HL-60/S4 treated with retinoic acid at 250 ng/mL for 4 days and 3 days (cell line): ENCODE measurements around the gene DAB1.

Experiments used
- in situ Hi-C: fragments of 300-500 bp; cut with MboI; formaldehyde crosslinking; loops from 2 replicates; pipeline ENCODE4 v1.7.0; 2022; ENCODE audit warnings: low sequenced_read_pairs

DAB1 gene

DNA sequence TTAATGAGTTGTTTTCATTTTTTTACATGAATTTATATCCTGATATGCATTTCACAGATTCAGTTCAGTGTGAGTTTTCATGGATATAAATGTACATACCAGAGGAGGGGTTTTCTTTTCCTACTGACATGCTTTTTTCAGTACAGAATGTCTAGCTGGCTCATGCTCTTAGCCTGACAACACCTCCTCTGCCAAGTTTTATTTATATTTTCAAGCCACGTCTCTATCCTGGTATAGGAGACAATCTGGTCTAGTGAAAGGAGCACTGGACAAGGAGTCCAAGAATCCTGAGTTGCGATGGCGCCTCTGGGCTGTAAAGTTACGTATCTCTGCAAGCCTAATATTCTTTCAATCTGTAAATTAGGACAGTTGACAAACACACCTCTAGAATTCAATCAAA, 4.9 kb downstream of the DAB1 start:
- in situ Hi-C loops: no loop called here

DNA sequence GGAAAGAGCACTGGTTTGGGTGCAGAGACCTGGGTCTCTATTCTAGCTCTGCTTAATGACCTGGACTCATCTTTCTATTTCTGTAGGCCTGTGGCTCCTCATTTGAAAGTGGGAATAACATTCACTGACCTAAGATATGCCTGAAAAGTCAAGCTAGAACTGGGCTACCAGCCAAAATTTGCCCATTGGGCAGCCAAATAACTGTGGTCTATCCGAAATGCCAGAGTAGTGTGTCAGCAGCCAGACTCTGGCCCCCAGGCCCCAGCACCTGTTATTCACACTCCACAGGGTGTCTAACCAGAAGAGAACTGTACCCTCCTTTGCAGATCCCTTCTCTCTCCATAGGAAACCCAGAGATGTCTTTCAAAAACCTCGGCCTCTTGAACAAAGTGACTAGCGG, 12.6 kb downstream of the DAB1 start:
- in situ Hi-C loops: no loop called here

GRCh38 chr1:57410508-57410907, 13.4 kb downstream of the DAB1 start:
- in situ Hi-C loops: no loop called here

- in situ Hi-C loops: no loop called here
These were observed 15.9 kb downstream of the DAB1 start for GRCh38 chr1:57407928-57408327.

GRCh38 chr1:57406428-57406970, 17.4 kb downstream of the DAB1 start:
- in situ Hi-C loops: no loop called here

DNA sequence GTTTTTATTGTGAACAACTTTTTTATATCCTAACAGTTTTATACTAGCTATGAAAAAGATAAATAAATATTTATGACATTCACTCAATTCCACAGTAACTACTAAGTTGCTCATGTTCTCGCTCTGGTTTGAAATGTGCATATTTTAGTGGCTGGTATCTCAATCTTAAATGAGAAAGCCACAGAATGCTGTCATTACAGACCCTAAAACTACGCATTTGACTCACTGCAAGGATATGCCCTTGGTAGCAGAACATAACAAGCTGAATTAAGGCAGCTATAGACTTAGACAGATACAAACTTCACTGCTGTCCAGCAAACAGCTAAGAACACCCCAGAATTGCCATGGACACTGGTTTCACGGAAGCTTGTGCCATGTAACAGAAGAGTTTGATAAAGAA, 19.0 kb downstream of the DAB1 start:
- in situ Hi-C loops: no loop called here

GRCh38 chr1:57403201-57403600, 20.7 kb downstream of the DAB1 start:
- in situ Hi-C loops: no loop called here

DNA sequence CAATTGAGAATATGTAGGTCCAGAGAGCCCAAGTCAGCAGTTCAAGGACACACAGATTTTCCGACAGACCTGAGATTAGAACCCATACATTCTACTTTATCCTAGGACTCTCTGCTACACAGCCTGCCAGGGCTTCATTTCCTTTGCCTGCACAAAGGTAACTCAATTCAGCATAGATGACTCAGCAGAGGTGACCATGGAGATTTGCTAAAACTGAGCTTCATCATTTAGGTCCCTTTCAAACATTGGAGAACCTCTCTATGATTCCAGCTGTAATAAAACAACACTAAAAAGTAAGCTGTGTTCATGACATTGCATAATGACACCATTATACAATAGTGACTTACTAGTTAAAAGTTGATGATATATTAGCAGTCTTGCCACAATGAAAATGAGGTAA, 22.2 kb downstream of the DAB1 start:
- in situ Hi-C loops: no loop called here

- in situ Hi-C loops: no loop called here
These were observed 23.8 kb downstream of the DAB1 start for GRCh38 chr1:57400048-57400447.

GRCh38 chr1:57393058-57393584, 30.7 kb downstream of the DAB1 start:
- in situ Hi-C loops: no loop called here

GRCh38 chr1:57385336-57385735, 38.5 kb downstream of the DAB1 start:
- in situ Hi-C loops: no loop called here

DNA sequence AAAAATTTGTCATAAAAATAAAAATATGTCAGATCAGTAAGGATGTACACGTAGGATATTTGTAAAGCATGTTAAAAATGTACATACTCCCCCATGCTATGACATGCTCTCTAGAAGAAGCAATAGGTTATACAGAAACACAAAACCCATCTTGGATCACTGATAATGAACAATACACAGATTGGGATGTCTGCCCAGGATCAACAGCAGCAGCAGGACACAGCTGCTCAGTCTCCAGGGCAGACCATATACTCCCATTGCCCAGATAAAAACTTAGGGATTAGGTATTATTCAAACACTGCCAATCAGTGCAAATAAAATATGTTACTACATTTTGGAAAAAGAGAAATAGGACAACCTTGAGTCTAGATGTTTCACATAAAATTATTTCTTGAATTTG, 39.0 kb downstream of the DAB1 start:
- in situ Hi-C loops: no loop called here

DNA sequence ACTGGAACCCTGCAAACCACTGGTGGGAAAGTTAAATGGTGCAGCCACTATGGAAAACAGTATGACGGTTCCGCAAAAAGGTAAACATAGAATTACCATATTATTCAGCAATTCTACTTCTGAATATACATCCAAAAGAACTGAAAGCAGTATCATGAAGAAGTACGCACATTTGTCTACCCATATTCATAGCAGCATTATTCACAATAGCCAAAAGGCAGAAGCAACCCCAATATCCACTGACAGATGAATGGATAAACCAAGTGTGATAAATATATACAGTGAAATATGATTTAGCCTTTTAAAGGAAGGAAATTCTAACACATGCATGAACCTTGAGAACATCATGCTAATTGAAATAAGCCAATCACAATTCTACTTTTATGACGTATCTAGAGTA, 39.6 kb downstream of the DAB1 start:
- in situ Hi-C loops: no loop called here

GRCh38 chr1:57381871-57382270, 42.0 kb downstream of the DAB1 start:
- in situ Hi-C loops: no loop called here

GRCh38 chr1:57381426-57381825, 42.4 kb downstream of the DAB1 start:
- in situ Hi-C loops: no loop called here

DNA sequence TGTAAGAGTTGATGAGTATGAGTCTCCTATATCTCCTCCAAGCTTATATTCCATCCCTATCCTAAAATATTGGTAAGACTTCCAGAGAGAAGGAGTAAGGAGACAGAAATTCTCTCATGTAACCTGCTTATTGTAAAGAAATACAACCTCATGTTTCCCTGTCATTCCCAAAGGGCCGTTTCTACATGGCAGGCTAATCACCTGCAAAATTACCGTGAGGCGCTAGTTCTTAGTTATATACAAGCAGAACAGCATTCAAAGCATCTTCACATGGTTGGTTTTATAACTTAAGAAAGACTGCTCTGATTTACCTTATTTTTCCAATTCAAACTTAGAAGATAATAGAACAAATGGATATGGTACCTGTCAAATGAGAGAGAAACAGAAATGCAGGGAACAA, 42.9 kb downstream of the DAB1 start:
- in situ Hi-C loops: no loop called here

DNA sequence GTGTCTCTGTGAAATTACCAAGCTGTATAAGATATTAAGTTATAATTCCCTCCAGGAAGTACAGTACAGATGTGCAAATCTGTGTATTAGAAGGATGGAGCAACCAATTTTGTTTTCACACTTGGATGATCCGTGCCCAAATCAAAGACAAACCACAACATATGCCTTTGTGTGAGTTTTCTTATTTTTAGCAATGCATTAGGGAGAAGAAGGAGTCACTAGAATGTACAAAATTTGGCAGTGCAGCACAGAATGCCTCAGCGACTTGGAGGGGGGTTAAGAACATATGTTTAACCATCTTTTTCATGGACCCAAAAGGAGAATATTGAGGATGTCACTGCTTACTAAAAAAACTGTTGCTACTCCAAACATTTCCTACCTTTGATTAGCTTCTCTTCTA, 45.3 kb downstream of the DAB1 start:
- in situ Hi-C loops: no loop called here

DNA sequence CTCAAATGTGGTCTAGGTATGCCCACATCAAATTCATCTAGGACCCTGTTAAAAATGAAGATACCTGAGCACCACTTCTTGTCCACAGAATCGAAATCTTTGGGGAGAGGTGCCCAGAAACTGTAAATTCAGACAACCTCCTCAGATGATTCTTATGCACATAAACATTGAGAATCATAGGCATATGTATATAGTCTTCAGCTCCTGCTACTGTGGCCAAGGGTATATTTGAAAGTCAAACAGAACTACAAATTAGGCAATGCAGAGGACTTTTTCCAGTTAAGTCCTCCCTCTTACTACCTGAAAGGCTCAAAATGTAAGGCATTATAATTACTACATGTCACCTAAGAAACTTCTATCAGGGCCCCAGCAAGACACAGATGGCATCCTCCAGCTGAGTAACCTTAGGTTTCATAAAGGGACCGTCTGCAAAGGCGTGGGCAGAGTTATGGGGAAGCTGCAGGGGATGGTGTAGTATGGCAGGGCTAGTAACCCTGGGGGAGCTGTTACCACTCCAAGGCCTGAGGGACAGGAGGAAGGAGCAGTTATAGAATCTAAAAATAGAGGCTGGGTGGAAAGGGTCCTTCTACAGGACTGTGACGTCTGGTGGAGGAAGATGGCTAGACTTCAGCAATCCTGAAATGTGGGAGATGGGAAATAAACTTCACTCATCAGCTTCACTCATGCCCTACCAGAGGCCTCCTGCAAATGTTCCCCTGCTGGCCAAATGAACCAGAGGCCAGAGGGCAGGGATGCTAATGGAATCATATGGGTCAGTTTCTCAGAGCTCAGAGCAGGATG, 46.3 kb downstream of the DAB1 start:
- in situ Hi-C loops: no loop called here

DNA sequence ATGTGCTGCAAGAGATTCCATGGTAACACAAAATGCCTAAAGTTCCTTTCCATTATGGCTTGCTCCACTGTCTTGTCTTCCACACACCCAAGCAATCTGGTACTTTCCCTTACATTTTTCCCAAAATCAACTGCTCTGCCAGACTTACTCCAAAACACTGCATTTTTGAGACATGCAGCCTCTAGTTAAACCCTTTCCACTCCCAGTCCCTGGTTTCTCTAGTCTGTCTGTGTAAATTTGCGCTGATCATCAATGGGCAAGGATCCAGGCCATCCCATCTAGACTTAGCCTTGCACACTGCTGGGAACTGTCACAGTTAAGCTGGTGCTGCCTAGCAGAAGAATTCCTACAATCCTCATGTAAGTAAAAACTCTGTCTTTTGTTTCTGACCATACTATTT, 47.8 kb downstream of the DAB1 start:
- in situ Hi-C loops: no loop called here

GRCh38 chr1:57369889-57370288, 54.0 kb downstream of the DAB1 start:
- in situ Hi-C loops: no loop called here

DNA sequence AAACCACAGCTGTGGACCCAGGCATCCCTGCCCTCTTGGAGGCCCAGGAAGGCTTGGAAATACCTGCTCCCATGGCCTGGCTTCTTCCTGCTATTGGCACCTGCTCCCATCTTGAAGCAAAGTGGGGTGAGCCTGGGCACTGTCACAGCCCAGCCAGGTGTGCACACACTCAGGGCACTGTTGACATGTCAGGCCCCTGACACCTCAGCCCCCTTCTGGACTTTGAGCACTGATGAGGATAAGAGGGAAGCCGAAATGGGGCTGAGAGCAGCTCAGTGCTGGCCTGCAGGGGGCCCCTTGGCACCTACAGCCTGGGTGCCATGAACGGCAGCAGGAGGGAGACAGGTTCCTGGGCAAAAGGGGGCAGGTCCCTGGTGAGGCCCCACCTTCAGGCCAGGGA, 55.9 kb downstream of the DAB1 start:
- in situ Hi-C loops: no loop called here

GRCh38 chr1:57363643-57364042, 60.2 kb downstream of the DAB1 start:
- in situ Hi-C loops: no loop called here

GRCh38 chr1:57363165-57363564, 60.7 kb downstream of the DAB1 start:
- in situ Hi-C loops: no loop called here
